ENCODE measurements around the gene CNGB1.

DNA sequence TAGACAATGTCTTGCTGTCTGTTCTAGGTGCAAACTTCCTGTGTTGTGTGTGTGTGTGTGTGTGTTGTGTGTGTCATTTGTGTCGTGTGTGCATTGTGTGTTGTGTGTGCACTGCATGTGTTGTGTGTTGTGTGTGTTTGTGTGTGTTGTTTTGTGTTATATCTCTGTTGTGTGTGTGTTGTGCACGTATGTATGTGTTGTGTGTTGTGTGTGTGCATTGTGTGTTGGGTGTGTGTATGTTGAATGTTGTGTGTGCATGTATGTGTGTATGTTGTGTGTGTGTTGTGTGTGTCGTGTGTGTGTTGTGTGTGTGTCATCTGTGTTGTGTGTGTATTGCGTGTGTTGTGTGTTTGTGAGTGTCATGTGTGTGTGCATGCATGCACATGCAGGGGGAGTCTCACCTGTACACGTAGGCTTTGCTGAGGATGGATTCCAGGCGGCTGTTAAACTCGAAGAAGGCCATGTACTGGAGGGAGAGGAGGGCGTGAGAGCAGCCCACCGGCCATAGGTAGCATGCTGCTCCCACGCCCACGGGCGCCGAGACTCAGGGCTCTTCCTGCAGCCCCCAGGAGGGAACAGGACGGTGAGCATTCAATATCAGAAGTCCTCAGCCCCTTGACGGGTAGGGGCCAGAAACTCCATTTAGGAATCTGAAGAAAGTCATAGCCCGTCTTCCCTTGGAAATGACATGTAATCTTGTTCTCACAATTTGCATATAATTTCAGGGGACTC lies 58.2 kb downstream of the CNGB1 start:
- TF ChIP-seq, protein P1, sequence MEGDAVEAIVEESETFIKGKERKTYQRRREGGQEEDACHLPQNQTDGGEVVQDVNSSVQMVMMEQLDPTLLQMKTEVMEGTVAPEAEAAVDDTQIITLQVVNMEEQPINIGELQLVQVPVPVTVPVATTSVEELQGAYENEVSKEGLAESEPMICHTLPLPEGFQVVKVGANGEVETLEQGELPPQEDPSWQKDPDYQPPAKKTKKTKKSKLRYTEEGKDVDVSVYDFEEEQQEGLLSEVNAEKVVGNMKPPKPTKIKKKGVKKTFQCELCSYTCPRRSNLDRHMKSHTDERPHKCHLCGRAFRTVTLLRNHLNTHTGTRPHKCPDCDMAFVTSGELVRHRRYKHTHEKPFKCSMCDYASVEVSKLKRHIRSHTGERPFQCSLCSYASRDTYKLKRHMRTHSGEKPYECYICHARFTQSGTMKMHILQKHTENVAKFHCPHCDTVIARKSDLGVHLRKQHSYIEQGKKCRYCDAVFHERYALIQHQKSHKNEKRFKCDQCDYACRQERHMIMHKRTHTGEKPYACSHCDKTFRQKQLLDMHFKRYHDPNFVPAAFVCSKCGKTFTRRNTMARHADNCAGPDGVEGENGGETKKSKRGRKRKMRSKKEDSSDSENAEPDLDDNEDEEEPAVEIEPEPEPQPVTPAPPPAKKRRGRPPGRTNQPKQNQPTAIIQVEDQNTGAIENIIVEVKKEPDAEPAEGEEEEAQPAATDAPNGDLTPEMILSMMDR (conservative IDR thresholded peaks at IDR 0.05; ENCODE audit: low read length), result no peak
- no peak for TF ChIP-seq EZH2phosphoT487 (IDR thresholded peaks at IDR 0.05; ENCODE audit: borderline replicate concordance)

All from Loucy (cell line).